ENCODE measurements around the gene AP3D1. TPM values are rescaled to one million over a fixed set of nuclear protein-coding genes. Genes with fewer than 3 reads are reported as not detected.
A peak's percentile ranks its signal among the peaks of the same experiment; 100 is the strongest.

AP3D1 gene
- total and polyA plus RNA-seq, 12 donors = 63.9 to 168 (median 81.9) TPM

GRCh38 chr19:2072757-2073551, 78.4 kb downstream of the AP3D1 start:
- peak overlapping the region in 1 of 10 donors; percentile 73 for H3K27ac ChIP-seq
- H3K36me3 ChIP-seq = peaks cover 0 to 82% (median 47%) of the 10 kb centered on the region in 9 donors
- peaks cover 0 to 28% (median 8%) of the 10 kb centered on the region in 9 donors for H3K4me1 ChIP-seq
- DNase-seq (no peak), ATAC-seq (no peak)
- no peaks in the 10 kb centered on the region for H3K27me3 ChIP-seq
- WGBS, 2 donors = 92 to 93% methylated on average over 32 of the region's 32 CpGs
- intact Hi-C loops (cut with DNase I) = loop anchor here in 2 of 10 donors (10.0 kb wide), 1 partner anchor 148 kb away; no protein-coding TSS in a partner anchor
- H3K9me3 ChIP-seq = no peaks in the 10 kb centered on the region
- no peak overlapping the region for H3K4me3 ChIP-seq
- no peak for TF ChIP-seq CTCF (IDR thresholded peaks at IDR 0.05)

- DNase-seq (no peak), ATAC-seq (no peak)
- Histone ChIP-seq H3K27me3 (no peaks in the 10 kb centered on the region), H3K36me3 (peaks cover 0 to 63% (median 31%) of the 10 kb centered on the region in 9 donors), H3K27ac (no peak overlapping the region), H3K4me1 (peaks cover 0 to 28% (median 8%) of the 10 kb centered on the region in 9 donors), H3K4me3 (no peak overlapping the region), H3K9me3 (no peaks in the 10 kb centered on the region)
- intact Hi-C loops (cut with DNase I) = loop anchor here in 2 of 10 donors (10.0 kb wide), 1 partner anchor 146 kb away; no protein-coding TSS in a partner anchor
- 89 to 90% methylated on average over 19 of the region's 19 CpGs for WGBS, 2 donors
- TF ChIP-seq CTCF (IDR thresholded peaks at IDR 0.05) = no peak
These were observed 80.2 kb downstream of the AP3D1 start for GRCh38 chr19:2070986-2071673.

- no peak for DNase-seq
- Histone ChIP-seq H3K27ac (peak overlapping the region in 1 of 10 donors; percentile 11), H3K27me3 (no peaks in the 10 kb centered on the region), H3K9me3 (no peaks in the 10 kb centered on the region), H3K4me3 (no peak overlapping the region), H3K4me1 (peaks cover 0 to 28% (median 8%) of the 10 kb centered on the region in 9 donors), H3K36me3 (peaks cover 0 to 56% (median 28%) of the 10 kb centered on the region in 9 donors)
- intact Hi-C loops (cut with DNase I) = loop anchor here in 2 of 10 donors (10.0 kb wide), 1 partner anchor 146 kb away; no protein-coding TSS in a partner anchor
- 91 to 96% methylated on average over 10 of the region's 10 CpGs for WGBS, 2 donors
- TF ChIP-seq CTCF (IDR thresholded peaks at IDR 0.05) = no peak
- no peak for ATAC-seq
These were observed 80.9 kb downstream of the AP3D1 start for GRCh38 chr19:2070436-2070827.

Data from heart right ventricle (tissue), 16 donors.